SIG-M5 treated with dmso at 0.1 percent for 504 hours (cell line): ENCODE measurements around the gene GFAP.
A peak's percentile ranks its signal among the peaks of the same experiment; 100 is the strongest.
"Not testable (repeated sequence)": the region's sequence is repeated elsewhere in the genome, so short reads cannot be mapped to it uniquely, and the experiment has no call there.

Experiments used
- DNase-seq: peaks from one replicate; lab custom pipeline; 2025; ENCODE audit not compliant: unreplicated experiment; lab: John Stamatoyannopoulos, UW

Gene GFAP

GRCh38 chr17:44915321-44915726 lies at the start of gene GFAP:
TSS of gene GFAP (minus strand) at chr17:44915500. CDS start at chr17:44915486, 14 bp downstream.
- no peak for DNase-seq

- no peak for DNase-seq
These were observed 46.6 kb upstream of the GFAP start for GRCh38 chr17:44961921-44962350.

GRCh38 chr17:44960691-44961090 lies 45.4 kb upstream of the GFAP start:
- DNase-seq = no peak

GRCh38 chr17:44959821-44960531 lies 44.7 kb upstream of the GFAP start:
- no peak for DNase-seq

- DNase-seq = no peak
These were observed 42.0 kb upstream of the GFAP start for GRCh38 chr17:44956998-44957981.

- no peak for DNase-seq
These were observed 40.5 kb upstream of the GFAP start for GRCh38 chr17:44955674-44956425.

- DNase-seq = no peak
These were observed 37.7 kb upstream of the GFAP start for GRCh38 chr17:44952946-44953475.

- no peak for DNase-seq
These were observed 33.1 kb upstream of the GFAP start for GRCh38 chr17:44948315-44948795.

GRCh38 chr17:44947461-44948314 lies 32.4 kb upstream of the GFAP start, which contains the start of gene KIF18B:
TSS of gene KIF18B (minus strand) at chr17:44947773. CDS start at chr17:44936344, 11,429 bp downstream.
- DNase-seq = peak; percentile 99

- not testable (repeated sequence) for DNase-seq
These were observed 30.4 kb upstream of the GFAP start for GRCh38 chr17:44945652-44946051.

GRCh38 chr17:44942456-44942855 lies 27.2 kb upstream of the GFAP start:
- DNase-seq = no peak

- DNase-seq = no peak
These were observed 26.5 kb upstream of the GFAP start for GRCh38 chr17:44941712-44942331.

- DNase-seq = no peak
These were observed 25.5 kb upstream of the GFAP start for GRCh38 chr17:44940768-44941167.

- no peak for DNase-seq
These were observed 25.0 kb upstream of the GFAP start for GRCh38 chr17:44940317-44940716.

GRCh38 chr17:44935116-44935515 lies 19.8 kb upstream of the GFAP start:
- no peak for DNase-seq

- DNase-seq = no peak
These were observed 19.4 kb upstream of the GFAP start for GRCh38 chr17:44934745-44935105.

- no peak for DNase-seq
These were observed 18.8 kb upstream of the GFAP start for GRCh38 chr17:44933824-44934744.

GRCh38 chr17:44932787-44933097 lies 17.4 kb upstream of the GFAP start:
- DNase-seq = no peak
